Germinal center (tissue), 1 donor: ENCODE results near the gene CNTFR.
A peak's percentile ranks its signal among the peaks of the same experiment; 100 is the strongest.

Source experiments
- DNase-seq: peaks from one replicate; pipeline ENCODE4 v3.0.0; 2012; ENCODE audit warnings: mixed read lengths, low spot score

The CNTFR gene

DNA sequence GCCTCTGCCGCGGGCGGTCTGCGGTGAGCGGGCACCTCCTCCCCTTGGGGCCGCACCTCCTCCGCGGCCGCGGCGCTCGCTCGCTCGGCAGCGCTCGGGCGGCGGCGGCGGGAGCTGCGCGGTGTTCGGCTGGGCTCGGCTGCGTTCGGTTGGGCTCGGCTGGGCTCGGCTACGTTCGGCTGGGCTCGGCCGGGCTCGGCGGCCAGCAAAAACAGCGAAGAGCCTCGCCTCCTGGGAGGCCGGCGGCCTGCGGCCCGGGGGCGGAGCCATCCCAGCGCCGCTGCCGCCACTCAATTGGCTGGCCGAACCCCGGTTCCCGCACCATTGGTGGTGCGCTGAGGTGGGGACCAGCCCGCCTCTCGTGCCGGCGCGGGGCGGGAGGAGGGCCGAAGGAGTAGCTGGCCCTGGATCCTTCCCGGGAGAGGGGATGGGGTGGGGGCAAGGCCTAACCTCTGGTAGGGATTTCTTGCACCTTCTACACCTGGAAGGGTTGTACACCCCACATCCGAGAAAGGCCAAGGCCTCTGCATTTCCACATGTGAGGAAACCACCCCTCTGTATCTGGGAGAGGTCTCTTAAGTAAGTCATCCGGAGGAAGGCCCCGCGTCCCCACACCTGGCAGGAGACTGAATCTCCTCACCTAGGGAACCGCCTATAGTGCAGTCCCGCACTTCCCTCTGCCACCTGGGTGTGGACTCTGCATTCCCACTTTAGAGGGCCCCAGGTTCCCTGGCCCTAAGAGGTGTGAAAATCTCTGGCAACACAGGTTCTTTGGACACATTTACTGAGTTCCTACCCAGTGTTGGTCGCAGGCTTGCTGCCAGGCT is 66.3 kb downstream of the CNTFR start, which contains the start of gene ENHO:
TSS of gene ENHO (minus strand) at position 20 of the 827 bp plus-strand sequence. CDS start 1,295 bp downstream, outside the sequence.
- DNase-seq: peak; percentile 94

DNA sequence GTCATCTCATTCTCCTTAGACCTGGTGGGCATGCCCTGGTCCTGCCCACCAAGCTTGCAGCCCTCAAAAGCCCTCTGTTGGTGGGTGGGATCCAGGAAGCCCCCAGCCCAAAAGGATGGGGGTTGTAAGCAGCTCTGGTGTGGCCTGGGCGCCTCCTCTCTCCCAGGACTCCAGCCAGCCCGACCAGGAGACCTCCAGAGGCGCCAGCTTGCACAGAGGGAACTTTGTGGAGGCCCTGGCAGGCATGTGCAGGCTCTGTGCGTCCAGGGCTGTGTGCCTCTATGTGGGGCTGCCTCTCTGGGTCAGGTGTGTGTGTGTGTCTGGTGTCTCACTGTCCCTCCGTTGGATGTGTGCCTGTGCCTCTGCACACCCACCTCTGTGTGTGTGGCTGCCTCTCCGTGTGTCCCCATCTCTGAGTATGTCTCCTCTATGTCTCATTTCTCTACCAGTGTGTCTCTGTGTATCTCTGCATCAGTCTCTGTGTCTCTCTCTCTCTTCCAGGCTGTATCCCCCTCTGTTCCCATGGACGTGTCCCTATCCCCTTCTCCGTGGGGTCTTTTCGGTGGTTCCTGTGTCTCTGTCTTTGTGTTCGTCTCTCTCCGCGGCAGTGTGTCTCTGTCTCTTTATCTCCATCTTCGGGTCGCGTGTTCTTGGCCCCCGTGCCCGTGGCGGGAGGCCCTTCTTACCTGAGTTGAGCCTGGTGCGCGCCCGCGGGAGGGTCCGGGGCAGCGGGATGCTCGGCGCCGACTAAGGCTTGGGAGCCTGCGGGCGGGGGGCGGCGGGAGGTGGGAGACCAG is 67.2 kb downstream of the CNTFR start:
- no peak for DNase-seq

DNA sequence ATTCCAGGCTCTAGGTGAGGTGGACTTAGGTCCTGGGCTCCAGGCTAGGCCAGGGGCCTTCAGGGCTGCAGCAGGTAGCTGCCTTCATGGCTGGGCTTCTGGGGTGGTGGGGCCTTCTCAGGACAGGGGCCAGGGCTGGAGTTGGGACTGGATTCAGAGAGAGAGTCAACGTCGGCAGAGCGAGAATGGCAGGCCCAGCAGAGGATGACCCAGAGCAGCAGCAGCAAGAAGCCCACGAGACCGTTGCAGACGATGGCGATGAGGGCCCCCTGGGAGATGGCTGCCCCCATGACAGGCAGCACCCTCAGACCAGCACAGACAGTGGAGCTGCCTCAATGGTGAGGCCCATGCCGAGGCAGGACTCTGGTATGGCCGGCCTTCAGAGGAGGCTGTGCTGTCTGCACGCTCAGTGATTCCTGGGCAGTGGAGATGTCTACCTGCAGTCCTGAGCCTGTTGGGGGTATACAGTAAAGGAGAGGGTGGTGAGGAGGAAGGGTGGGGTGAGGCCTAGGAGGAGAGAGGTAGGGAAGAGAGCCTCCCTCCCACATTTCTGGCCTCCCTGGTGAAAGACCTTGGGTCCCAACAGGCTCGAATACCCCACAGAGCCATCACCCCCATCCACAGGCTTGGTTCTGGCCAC is 68.0 kb downstream of the CNTFR start:
- no peak for DNase-seq

DNA sequence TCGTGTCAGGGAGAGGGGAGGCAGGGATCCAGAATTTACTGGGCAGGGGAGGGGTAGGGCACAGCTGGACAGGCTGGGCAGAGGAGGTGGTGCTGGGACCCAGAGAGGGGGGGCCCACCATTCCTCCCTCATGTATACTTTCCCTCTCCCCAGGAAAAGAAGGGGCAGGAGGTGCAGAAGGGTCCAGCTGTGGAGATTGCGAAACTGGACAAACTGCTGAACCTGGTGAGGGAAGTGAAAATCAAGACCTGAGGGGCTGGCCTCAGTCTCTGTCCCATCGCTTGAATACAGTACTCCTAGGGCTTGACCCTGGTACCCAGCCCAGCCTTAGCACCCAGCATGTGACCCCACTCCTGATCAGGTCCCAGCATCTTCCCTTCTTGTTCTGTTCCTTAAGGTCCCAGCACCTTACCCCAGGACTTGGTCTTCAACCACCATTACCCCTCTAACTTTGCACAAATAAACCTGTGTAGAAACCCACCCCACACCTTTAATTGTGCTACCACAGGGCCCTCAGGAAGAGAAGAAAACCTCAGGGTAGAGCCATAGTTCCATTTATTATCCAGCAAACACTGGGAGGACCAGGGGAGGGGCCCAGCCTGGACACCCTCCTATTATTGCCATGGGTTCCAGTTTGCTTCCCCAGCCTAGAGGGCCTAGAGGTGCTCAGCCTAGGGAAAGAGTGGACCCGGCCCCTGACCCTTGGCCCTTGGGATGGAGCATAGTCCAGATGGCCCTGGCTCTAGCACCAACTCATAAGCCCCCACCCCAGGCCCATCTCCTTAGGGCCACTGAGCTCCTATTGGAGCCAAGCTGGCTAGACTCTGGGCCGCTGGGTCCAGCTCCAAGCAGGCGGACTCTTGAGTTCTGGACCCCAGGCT is 68.8 kb downstream of the CNTFR start:
- DNase-seq: no peak

DNA sequence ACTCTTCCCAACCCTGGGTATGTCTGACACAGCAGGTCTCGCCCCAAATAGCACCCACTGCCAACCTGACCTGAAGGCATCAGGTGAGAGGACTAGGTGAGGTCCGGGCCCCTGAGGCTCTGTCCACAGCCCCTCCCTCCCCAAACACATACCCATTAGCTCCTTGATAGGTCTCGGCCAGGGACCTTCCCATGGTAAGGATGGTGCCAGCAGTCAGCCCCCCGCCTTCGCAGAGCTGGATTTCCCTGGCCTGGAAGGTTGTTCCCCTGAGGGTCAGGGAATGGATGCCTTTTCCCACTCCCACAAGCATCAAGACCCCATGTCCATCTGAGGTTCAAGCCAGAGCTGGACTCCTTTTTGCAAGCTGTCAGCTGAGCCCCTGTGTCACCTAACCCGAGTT is 69.4 kb downstream of the CNTFR start:
- no peak for DNase-seq

DNA sequence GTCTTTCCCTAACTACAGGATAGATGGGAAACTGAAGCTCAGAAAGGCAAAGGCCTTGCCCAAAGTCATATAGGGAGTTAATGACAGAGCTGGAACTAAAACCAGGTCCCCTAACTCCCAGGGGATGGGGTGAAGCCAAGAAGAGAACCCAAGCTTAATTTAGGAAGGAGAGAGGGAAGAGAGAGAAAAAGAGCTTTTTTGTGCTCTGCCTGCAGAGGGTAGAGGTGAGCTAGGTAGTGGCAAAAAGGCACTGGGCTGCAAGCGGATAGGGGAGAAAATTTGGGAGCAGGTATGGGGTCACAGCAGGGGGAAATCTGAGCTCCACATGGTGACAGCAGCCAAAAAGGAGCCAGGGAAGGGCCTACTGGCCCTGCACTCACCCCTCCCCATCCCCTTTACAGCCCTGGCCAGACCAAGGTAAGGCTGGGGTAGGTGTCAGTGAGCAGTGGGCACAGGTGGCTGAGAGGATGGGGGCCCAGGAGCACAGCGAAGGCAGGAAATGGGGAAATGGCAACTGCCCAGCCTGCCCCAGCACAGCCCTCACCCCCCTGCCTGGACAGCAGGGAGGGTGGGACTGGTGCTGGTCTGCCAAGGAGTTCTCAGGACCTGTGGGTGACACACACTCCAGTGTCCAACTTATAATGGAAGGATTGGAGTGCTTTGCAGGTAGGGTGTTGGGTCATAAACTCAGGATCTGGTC is 70.1 kb downstream of the CNTFR start:
- no peak for DNase-seq

DNA sequence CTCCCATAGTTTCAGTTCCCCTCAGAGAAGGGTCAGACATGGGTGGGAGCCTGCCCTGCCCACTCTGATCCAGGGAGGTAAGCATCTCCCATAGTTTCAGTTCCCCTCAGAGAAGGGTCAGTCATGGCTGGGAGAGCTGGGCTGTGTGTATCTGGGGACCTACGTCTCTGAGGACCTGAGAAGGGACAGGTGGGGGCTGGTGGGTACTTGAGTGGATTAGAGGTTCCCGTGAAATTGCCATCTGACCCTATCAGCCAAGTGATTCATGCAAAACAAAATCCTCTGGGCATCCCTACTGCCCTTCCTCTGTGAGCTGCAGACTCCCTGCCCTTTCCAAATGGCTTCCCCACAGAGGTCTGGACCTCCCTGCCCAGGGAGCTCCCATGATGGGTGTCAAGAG is 70.6 kb downstream of the CNTFR start:
- peak; percentile 37 for DNase-seq

DNA sequence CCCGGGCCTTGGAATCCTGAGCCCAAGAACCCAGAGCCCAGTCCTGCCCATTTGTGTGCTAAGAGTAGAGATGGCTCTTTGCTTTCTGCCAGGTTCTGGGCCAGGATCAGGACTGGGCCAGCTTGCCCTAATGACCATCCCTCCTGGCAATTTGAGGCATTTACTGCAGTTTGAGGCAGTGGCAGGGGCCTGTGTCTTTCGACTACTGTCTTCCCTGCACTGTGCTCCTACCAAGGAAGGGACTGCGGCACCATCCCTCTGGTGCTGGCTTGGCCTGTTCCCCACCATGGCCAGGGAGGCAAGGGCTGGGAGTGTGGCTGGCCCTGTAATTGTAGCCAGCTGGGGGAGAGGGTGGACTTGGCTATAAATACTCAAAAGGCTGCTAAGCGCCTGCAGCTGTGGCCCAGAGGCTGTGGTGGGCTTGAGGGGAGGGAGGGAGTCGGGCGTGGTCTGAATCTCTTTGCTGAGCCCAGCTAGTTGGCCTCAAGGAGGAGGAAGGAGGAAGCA is 71.4 kb downstream of the CNTFR start:
- no peak for DNase-seq

DNA sequence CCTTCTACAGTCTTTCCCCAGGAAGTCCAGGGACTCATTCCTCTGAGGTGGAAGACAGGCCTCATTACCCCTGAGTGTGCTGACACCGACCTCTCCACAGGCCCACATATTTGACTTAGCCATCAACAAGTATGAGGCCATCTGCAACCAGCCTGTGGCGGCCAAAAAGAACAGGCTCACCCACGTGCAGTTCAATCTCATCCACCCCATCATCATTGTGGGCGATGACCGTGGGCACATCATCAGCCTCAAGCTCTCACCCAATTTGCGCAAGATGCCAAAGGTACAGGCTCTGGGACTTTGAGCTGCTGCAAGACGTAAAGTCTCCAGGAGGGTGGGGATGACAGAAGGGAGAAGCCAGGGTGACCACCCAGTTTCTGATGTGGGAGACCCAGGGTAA is 72.3 kb downstream of the CNTFR start:
- DNase-seq: no peak

DNA sequence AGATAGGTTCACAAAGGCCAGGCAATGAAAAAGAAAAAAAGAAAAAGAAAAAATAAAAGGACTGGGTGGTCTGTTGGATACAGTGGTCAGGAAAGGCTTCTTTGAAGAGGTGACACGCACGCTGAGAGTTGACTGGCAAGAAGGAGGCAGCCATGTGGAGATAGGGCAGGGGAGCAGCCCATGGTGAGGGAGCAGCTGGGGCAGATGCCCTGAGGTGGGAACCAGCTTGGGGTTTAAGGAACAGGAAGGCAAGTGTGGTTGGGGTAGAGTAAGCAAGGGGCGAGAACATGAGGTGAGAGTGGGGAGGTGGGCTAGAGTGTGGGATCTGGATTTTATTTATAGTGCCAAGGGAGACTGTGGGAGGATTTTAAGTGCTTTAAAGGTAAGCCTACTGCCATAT is 73.6 kb downstream of the CNTFR start:
- DNase-seq: no peak

DNA sequence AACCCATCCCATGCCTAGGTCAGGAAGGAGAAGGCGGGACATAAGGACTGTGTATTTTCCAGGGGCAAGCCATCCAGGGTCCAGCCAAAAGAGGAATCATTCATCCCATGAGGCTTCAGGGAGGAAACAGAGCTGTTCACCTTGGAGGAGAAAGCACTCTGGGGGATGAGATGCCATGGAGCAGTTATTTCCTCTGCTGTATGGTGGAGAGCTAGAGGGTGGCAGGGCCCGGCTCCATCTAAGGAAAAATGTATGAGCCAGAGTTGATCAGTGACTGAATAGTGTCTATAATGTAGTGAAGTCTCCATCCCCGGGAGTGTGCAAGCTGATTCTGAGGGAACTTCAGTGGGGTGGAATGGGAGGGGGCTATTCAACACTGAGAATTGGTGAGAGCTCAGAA is 74.7 kb downstream of the CNTFR start:
- no peak for DNase-seq

DNA sequence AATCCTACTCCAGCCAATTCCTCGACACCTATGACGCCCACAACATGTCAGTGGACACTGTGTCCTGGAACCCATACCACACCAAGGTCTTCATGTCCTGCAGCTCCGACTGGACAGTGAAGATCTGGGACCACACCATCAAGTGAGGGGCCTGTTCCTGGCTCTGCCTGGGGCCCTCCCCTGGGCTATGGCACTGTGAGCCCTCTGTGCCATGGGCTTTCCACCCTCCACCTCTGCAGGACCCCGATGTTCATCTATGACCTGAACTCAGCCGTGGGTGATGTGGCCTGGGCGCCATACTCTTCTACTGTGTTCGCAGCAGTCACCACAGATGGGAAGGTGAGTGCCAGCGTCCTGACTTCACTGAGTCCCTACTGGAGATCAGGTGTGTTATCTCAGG is 75.1 kb downstream of the CNTFR start:
- DNase-seq: no peak

DNA sequence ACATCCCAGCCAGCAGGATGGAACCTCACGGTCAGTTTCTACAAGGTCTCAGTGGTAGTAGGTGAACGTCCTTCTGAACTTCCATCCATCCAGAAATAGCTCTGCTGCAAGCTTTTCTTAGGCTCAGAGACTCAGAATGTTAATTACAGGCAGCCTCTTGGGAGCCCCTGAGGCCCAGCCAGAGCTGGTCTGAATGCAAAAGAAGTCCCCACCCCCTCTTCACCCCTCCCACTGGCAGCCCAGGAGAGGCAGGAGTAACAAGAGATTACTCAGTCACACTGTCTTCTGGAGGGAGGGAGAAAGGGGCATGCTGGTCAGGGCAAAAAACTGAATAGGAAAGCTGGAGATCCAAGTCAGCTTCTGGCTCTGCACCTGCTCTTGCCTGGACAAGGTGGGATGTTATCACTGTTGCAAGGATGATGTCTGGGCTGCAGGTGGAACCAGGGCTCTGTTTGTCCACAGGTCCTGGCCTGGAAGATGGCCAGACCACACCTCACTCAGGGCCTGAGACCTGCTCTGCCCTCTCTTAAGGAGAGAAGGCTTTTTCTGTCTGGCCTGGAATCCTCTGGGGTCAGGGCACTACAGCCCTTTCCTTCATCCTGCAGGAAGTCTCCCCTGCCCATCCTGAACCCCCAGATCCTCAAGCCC is 75.8 kb downstream of the CNTFR start:
- DNase-seq: peak; percentile 63

DNA sequence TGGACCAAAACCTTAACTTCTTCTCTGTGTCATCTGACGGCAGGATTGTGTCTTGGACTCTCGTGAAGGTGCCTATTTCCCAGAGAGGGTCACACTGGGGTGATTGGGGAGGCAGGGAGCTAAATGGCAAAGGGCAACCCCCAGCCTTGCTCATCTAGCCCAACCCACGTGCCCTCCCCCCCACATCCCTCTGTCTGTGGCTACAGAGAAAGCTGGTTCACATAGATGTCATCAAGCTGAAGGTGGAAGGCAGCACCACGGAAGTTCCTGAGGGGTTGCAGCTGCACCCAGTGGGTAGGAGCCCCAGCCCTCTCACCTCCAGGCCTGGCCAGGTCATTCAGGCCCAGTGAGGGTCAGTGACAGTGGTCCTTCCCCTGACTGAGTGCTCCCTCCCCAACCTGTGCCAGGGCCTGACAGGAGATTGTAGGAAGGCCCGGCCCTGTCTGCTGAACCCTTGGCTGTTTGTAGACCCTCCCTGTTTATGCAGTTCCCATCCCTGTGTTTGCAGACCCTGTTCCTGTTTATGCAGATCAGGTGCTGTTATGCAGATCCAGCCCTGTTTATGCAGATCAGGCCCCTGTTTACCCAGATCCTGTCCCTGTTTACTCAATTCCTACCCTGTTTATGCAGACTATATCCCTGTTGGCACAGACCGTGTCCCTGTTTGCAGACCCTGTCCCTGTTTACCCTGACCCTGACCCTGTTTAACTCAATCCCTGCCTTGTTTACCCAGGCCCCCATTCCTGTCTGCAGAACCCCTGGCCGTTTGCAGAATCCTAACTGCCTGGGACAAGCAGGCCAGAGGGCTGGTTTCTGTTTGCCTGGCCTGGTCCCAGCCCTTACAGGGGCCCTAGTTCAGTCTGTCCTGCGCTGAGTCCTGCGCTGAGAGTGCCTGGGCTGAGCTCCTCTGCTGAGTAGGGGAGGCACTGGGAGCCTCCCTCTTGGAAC is 77.1 kb downstream of the CNTFR start:
- DNase-seq: no peak

DNA sequence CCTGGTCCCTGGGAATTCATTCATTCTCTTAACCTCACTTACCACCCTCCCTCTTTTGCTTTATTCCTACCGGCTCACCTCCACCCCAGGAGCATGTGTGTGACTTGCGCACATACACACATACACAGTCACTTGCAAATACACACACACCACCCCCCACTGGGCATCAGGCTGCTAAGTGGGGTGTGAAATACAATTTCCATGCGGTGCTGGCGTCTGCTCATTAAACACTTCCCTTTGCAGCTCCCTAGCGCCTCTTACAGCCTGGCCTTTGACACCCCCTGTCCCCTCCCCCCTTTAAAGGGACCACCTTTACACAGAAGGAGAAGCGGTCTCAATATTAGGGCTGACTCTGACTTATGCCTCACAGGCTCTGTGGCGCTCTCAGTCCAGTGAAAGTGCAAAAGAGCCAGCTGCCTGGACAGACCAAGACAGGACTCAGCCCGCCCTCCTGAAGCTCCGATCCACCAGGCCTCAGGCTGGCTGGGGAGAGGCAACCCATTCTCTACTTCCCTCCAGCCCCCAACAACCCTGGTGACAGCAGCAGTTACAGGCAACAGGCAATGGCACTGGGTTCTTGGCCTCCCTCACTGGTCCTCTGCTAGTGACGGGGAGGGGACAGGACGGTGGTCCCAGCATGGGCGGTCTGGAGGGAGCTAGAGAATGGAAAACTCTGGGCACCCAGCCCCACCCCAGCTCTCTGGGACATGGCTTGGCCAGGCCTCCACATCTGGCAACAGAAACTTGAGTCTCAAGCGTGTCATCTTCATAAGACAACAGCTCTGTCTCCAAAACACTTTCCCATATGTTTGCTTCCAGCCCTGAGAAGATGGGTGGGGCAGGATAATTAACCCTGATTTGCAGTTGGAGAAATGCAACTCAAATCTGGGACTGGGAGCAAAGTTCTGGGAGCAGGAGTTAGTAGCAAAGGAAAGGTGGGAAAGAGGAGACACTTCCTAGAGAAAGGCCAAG is 78.7 kb downstream of the CNTFR start:
- no peak for DNase-seq

DNA sequence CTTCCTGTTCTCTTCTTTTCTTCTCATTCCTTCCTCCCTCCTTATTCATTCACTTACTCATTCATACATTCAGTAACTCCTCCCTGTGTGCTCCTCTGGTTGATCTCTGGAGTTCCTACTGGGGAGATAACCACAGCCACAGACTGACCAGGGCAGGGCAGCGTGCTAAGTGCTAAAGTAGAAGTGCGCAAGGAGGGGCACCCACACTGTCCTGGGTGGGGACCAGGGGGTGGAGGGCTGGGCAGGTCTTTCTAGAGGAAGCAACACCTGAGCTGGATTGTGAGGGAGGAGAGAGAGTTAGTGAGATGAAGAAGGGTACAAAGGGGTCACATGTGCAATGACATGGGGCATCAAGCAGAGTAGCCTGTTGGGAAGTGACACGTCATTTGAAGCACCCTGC is 80.6 kb downstream of the CNTFR start:
- DNase-seq: no peak

DNA sequence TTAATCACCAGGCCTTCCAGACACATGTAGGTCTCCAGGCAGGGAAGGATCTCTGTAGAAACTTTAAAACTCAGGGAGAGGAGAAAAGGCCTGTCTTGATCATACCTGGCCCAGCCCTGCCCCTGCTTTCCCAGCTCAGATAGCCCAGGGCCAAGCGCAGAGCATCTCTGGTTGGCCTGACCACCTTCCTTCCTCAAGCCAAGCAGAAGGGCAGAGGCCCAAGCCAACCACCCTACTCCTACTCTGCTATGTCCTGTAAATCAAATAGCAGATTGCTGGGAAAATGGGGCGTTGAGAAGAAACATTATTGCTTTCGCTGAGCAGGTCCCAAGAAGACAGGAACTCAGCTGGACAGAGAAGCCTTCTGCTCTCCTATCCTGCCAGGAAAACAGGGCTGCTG is 81.1 kb downstream of the CNTFR start:
- DNase-seq: no peak

DNA sequence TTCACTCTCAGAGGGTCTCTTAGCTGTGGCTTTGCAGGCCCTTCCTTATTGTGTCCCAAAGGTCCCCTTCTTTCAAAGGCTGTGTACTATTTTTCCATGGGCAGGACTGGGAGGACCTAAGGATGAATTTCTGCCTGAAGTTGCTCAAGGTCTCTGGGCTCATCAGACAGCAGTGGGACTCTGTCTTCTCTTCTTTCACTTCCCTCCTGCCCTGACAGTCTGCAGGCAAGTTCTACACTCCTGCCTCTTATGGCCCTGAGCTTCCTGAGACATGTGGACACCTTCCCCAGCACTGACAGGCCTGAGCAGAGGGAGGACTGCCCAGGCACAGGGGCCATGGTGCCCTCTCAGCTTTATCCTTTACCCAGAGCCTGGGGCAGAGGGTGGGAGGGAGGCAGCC is 81.6 kb downstream of the CNTFR start:
- DNase-seq: no peak
